ENCODE results near the gene KDM4C.

DNA sequence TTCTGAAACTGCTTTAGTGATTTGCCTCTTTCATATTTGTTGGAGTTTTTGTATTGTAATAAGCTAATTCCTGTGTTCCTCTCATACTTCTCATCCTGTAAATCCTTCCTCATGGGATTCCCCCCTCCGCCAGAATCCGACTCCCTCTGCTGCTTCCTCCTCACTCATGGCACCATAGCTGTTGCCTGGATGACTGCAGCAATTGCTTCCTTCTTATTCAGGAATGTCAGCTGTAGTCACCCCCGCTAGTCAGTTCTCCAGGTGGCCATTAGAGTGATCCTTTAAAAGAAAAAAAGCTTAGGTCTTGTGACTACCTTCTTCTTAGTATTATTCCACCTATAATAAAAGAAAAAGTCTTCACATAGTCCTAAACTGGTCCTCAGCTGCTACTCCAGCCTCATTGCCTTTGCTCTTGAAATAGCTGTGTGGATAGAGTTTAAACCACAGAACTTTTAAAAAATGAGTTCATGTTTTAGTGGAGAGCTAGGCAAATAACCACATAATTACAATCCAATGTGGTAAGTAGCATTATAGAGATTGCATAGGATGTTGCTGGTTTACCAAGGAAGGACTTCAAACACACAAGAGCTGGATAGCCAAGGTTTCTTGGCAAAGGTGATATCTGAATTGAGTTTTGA is 227.3 kb downstream of the KDM4C start:
- TF ChIP-seq, protein P1, sequence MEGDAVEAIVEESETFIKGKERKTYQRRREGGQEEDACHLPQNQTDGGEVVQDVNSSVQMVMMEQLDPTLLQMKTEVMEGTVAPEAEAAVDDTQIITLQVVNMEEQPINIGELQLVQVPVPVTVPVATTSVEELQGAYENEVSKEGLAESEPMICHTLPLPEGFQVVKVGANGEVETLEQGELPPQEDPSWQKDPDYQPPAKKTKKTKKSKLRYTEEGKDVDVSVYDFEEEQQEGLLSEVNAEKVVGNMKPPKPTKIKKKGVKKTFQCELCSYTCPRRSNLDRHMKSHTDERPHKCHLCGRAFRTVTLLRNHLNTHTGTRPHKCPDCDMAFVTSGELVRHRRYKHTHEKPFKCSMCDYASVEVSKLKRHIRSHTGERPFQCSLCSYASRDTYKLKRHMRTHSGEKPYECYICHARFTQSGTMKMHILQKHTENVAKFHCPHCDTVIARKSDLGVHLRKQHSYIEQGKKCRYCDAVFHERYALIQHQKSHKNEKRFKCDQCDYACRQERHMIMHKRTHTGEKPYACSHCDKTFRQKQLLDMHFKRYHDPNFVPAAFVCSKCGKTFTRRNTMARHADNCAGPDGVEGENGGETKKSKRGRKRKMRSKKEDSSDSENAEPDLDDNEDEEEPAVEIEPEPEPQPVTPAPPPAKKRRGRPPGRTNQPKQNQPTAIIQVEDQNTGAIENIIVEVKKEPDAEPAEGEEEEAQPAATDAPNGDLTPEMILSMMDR (IDR thresholded peaks at IDR 0.05; ENCODE audit: insufficient read depth, low read length, poor library complexity, severe bottlenecking) = no peak
- TF ChIP-seq EZH2phosphoT487 (conservative IDR thresholded peaks at IDR 0.05; ENCODE audit: low read length) = no peak

All from SU-DHL-6 (cell line).